Measurements from ENCODE around the gene CREBRF.
A peak's percentile ranks its signal among the peaks of the same experiment; 100 is the strongest.
"Not testable (repeated sequence)": the region's sequence is repeated elsewhere in the genome, so short reads cannot be mapped to it uniquely, and the experiment has no call there.

Gene CREBRF

GRCh38 chr5:173089581-173089980 is 33.4 kb downstream of the CREBRF start:
- no peak for DNase-seq

- DNase-seq, result no peak
Observed at GRCh38 chr5:173090639-173091038, 34.5 kb downstream of the CREBRF start.

- no peak for DNase-seq
Observed at GRCh38 chr5:173091981-173092380, 35.8 kb downstream of the CREBRF start.

- DNase-seq, result no peak
Observed at GRCh38 chr5:173093606-173094005, 37.5 kb downstream of the CREBRF start.

GRCh38 chr5:173094012-173094661 is 38.0 kb downstream of the CREBRF start:
- no peak for DNase-seq

GRCh38 chr5:173098787-173099186 is 42.6 kb downstream of the CREBRF start:
- no peak for DNase-seq

- DNase-seq, result no peak
Observed at GRCh38 chr5:173099461-173099860, 43.3 kb downstream of the CREBRF start.

GRCh38 chr5:173101245-173101644 is 45.1 kb downstream of the CREBRF start:
- DNase-seq, result no peak

- DNase-seq, result no peak
Observed at GRCh38 chr5:173103411-173103810, 47.3 kb downstream of the CREBRF start.

- no peak for DNase-seq
Observed at GRCh38 chr5:173108914-173109313, 52.8 kb downstream of the CREBRF start.

- DNase-seq, result no peak
Observed at GRCh38 chr5:173114536-173114935, 58.4 kb downstream of the CREBRF start.

- no peak for DNase-seq
Observed at GRCh38 chr5:173119719-173120118, 63.6 kb downstream of the CREBRF start.

- no peak for DNase-seq
Observed at GRCh38 chr5:173123416-173123815, 67.3 kb downstream of the CREBRF start.

GRCh38 chr5:173132166-173132565 is 76.0 kb downstream of the CREBRF start:
- not testable (repeated sequence) for DNase-seq

- DNase-seq, result no peak
Observed at GRCh38 chr5:173138707-173139106, 82.6 kb downstream of the CREBRF start.

GRCh38 chr5:173139631-173140030 is 83.5 kb downstream of the CREBRF start:
- DNase-seq, result no peak

GRCh38 chr5:173140769-173141168 is 84.6 kb downstream of the CREBRF start:
- no peak for DNase-seq

GRCh38 chr5:173143567-173143966 is 87.4 kb downstream of the CREBRF start:
- DNase-seq, result no peak

- peak; percentile 95 for DNase-seq
Observed at GRCh38 chr5:173144200-173145176, 88.3 kb downstream of the CREBRF start, which contains the start of gene BNIP1. Gene BNIP1, plus strand, starts transcription at chr5:173144531. Its CDS starts 15 bp downstream, at chr5:173144546.

- DNase-seq, result no peak
Observed at GRCh38 chr5:173148354-173148753, 92.2 kb downstream of the CREBRF start.

- DNase-seq, result no peak
Observed at GRCh38 chr5:173152547-173152946, 96.4 kb downstream of the CREBRF start.

- DNase-seq, result no peak
Observed at GRCh38 chr5:173153842-173154241, 97.7 kb downstream of the CREBRF start.

GRCh38 chr5:173154619-173155018 is 98.5 kb downstream of the CREBRF start:
- not testable (repeated sequence) for DNase-seq

- DNase-seq, result no peak
Observed at GRCh38 chr5:173155912-173156311, 99.8 kb downstream of the CREBRF start.
